Stomach (tissue), 4 donors: ENCODE data around the gene ARHGAP21.

Experiments used
- EP300 ChIP-seq: sonication (generic); formaldehyde crosslinking; IDR thresholded peaks from one replicate; pipeline ENCODE4 v1.6.1; 2017; ENCODE audit warnings: antibody characterized with exemption
- POLR2A ChIP-seq, 4 donors: fragments of 450-650 bp; IDR thresholded peaks; one replicate each; pipeline ENCODE4 v1.6.1; 2016; ENCODE audit warnings: antibody characterized with exemption in 4 of 4, control low read depth in 2 of 4, mild to moderate bottlenecking in 1 of 4, moderate library complexity in 1 of 4
- POLR2AphosphoS5 ChIP-seq, 3 donors: sonication (generic); formaldehyde crosslinking; IDR thresholded peaks; one replicate each; pipeline ENCODE4 v1.6.1; 2016; ENCODE audit warnings: antibody characterized with exemption in 3 of 3
- TF ChIP-seq, protein P1 (sequence below), 7 experiments: fragments of 450-650 bp in 4 of 7; fragments of 200-600 bp in 3 of 7; sonication (generic) in 3 of 7; IDR thresholded peaks; one replicate each; pipeline ENCODE4 v1.5.1; 2016 to 2019; ENCODE audit warnings: antibody characterized with exemption in 7 of 7, control low read depth in 2 of 7, mild to moderate bottlenecking in 1 of 7

DNA sequence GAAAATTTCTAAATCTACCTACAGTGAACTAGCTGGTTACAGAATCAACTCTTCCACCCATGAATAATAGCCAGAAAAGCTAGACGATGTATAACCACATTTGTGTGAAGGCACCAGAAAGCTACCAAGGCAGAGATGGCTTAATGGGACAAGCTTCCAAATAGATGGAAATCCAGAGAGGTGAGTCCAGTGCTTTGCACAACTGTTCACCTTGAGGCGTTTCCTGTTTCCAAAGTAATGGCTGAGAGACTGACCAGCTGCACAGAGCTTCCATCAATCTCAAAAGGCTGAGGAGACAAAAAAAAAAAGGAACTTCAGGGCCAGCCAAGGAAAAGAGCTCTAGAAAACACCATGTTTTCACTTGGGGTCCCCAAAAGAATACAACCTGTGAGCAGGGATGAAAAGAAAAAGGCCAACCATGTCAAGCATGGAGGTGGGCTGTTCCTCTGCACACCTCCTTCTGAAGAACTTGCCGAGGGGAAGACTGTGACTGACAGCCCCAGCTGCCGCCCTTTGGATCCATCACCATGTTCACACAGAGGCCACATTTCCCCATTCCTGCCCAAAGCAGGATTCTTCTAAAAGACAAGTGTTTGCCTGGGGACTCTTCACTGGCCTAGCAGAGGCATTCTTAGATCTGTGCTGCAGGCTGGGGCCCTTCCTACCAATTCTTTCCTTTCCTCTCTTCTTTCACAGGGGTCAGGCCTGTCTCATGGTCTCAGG is 72.9 kb downstream of the ARHGAP21 start:
- no peak for TF ChIP-seq POLR2AphosphoS5 (IDR thresholded peaks at IDR 0.05)
- no peak for TF ChIP-seq POLR2A (IDR thresholded peaks at IDR 0.05)
- TF ChIP-seq, protein P1, sequence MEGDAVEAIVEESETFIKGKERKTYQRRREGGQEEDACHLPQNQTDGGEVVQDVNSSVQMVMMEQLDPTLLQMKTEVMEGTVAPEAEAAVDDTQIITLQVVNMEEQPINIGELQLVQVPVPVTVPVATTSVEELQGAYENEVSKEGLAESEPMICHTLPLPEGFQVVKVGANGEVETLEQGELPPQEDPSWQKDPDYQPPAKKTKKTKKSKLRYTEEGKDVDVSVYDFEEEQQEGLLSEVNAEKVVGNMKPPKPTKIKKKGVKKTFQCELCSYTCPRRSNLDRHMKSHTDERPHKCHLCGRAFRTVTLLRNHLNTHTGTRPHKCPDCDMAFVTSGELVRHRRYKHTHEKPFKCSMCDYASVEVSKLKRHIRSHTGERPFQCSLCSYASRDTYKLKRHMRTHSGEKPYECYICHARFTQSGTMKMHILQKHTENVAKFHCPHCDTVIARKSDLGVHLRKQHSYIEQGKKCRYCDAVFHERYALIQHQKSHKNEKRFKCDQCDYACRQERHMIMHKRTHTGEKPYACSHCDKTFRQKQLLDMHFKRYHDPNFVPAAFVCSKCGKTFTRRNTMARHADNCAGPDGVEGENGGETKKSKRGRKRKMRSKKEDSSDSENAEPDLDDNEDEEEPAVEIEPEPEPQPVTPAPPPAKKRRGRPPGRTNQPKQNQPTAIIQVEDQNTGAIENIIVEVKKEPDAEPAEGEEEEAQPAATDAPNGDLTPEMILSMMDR (IDR thresholded peaks at IDR 0.05), result no peak
- no peak for TF ChIP-seq EP300
